ENCODE data around the gene LENEP.

The LENEP gene

DNA sequence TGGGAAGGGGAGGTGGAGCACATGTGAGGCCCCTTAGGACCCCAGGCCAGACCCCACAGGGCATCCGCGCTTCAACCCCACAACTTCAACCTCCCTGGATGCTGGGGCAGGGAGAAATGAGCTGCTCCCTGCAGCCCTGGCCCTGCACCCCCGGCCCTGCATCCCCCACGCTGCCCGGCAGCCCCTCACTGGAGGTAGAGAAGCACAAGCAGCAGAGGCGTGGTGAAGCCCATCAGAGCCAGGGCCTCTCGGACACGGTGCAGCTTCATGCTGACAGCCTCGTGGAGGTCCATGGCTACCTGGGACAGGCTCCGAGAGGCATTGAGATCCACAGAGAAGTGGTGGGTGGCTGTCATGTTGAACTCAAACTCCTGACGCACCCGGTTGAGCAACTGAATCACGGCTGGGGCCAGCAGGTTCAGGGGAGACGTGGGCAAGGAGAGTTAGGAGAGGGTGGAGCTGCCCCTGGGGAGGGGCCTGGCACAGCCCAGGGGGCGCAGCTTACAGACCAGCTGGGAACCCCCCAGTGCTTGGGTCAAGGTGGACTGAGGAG is 36.9 kb downstream of the LENEP start:
- DNase-seq: no peak

GRCh38 chr1:155030899-155031298 is 37.5 kb downstream of the LENEP start:
- no peak for DNase-seq

DNA sequence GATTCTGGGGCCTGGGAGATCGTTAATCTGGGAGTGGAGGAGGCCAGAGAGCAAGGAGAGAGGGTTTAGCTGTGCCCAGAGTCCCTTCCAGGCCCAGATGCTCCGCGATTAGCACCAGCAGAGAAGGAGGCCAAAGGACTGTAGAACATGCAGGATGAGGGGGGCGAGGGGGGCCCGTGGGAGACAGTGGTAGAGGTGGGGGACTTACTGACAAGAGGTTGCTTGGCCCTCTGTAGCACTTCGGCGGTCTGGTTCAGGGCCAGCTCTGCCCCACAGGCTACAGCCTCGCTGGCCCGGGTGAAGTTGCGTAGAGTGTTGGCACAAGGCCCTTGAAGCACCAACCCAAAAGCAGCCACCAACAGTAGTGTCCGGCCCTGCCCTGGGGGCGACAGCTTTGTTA is 39.5 kb downstream of the LENEP start:
- DNase-seq: no peak

DNA sequence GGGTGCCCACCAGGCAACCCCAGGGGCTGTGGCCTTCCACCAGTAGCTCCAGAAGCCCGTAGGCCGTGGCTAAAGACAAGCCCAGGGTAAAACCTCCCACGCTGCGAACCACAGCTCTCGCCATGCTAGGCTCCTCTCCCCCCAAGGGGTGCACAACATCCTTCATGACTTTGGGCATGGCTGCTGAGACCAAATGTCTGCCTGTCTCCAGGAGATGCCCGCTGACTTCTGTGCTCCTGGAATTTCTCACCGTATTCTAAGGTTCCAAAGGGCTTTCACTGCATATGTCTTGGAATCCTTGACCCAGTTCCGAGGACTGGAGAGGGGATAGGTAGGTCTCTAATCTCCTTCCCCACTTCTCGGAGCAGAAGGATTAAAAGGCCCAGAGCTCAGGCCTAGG is 40.1 kb downstream of the LENEP start, which contains the start of the genes DCST1 and DCST2:
Gene DCST1, plus strand, starts transcription at position 301 of the 400 bp plus-strand sequence. CDS start 213 bp downstream, outside the sequence.
Gene DCST2, minus strand, starts transcription at position 258 of the 400 bp plus-strand sequence. Its CDS starts 80 bp downstream, at position 178.
- DNase-seq: no peak

- no peak for DNase-seq
These were observed 41.2 kb downstream of the LENEP start for GRCh38 chr1:155034318-155035208.

GRCh38 chr1:155035936-155036335 is 42.5 kb downstream of the LENEP start:
- peak; percentile 51 to 58 for DNase-seq

- DNase-seq: no peak
These were observed 43.7 kb downstream of the LENEP start for GRCh38 chr1:155037043-155037442.

DNA sequence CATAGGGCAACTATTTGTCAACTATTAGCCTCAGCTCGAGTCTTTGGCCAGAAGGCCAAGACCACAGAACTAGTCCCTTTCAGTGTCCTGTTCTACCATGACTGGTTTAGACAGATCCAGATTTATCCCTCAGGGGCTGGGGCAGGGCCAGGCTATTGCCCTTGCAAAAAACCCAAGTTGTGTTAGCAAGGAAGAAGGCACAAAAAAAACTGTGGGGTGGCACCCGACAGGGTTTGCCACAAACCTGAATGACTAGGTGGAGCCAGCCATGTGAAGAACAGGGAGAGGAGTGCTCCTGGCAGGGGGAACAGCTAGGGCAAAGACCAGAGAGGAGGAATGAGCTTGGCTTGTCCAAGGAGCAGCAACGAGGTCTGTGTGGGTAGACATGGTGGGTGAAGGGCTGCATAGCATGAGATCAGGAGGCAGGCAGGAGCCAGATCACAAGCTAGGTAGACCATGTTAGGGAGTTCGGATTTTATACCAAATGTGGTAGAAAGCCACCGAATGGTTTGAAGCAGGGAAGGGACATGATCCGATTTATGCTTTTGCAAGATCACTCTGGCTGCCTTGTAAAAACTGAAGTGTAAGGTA is 44.6 kb downstream of the LENEP start:
- no peak for DNase-seq

DNA sequence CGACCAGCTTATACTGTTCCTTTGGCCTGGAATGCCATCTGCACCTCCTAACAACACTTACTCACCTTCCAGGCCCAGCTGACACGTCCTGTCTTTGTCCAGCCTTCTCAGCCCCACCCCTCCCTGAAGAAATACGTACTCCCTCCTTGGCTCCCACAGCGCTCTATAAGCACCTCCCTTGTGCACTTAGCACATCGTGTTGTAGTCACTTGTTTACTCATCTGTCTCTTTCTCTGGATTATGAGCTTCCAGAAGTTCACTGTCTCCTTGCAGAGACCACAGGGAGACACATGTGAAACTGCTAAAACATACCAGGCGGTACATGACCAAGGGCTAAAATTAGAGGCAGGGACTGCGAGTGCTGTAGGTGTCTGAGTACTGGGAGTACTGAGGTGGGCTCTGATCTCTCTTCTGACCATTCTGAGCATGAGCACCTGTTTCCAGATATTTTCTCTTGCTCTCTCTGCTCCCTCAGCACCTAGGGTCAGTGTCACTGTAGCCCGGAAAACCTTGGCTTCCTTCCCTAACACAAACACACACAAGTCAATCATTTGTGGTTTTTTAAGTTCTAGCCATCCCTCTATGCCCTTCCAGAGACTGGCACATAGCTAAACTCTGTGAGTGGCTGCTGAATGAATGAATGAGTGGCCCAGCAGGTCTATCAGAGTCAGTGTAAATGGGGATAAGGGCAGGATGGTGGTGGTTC is 45.4 kb downstream of the LENEP start:
- DNase-seq: no peak

- no peak for DNase-seq
These were observed 45.9 kb downstream of the LENEP start for GRCh38 chr1:155039308-155039669.

- no peak for DNase-seq
These were observed 47.1 kb downstream of the LENEP start for GRCh38 chr1:155040358-155041093.

DNA sequence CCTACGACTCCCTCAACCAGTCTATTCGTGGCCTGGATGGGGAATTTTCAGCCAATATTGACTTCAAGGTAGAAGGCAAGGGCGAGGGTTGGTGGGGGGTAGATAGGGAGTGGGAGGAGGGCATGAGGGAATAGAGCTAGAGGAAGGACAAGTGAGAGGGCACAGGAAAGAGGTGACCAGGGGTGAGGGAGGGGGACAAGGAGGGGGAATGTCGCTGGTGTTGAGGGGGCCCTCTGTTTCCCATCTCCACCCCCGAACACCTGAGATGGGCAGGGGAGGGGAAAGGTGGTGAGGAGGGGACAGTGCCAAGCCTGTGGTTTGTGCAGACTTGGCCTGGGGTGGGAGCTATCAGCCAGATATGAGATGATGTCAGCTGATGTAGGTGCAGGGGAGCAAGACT is 49.4 kb downstream of the LENEP start:
- no peak for DNase-seq

- no peak for DNase-seq
These were observed 49.9 kb downstream of the LENEP start for GRCh38 chr1:155043301-155043702.

GRCh38 chr1:155043793-155044192 is 50.4 kb downstream of the LENEP start:
- DNase-seq: no peak

Measured in inflammatory macrophage (primary cell).